ENCODE data around the gene MND1. TPM values are rescaled to one million over a fixed set of nuclear protein-coding genes. Genes with fewer than 3 reads are reported as not detected.

Gene MND1
- total RNA-seq, 4 donors from 2014 or later = not detected

DNA sequence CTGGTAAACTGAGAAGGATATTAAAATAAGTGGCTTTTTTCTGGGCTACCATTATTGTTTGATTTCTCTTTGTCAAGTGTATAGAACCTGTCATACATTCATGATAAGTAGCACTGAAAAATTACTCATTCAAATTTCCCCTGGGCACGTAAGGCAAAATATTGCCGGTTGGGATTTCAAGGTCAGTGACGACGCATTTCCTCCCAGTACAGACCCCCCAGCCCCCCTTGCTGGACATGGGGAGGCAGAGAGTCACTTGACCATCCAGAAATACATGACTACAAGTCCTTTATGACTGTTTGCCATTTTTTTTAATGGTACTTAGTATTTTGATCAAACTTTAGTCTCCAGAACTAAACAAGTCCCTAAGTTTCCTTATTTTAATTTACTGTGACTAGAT lies 6.8 kb upstream of the MND1 start:
- no peaks in the 10 kb centered on the region for H3K36me3 ChIP-seq
- no peak for DNase-seq (ENCODE audit: low spot score in 2 of 2)
- H3K4me3 ChIP-seq = no peak overlapping the region
- H3K27ac ChIP-seq = no peak overlapping the region
- H3K4me1 ChIP-seq = no peaks in the 10 kb centered on the region
- WGBS = 88% methylated on average over 4 of the region's 4 CpGs
- H3K9me3 ChIP-seq = no peaks in the 10 kb centered on the region
- H3K27me3 ChIP-seq = no peaks in the 10 kb centered on the region
- TF ChIP-seq, protein P1, sequence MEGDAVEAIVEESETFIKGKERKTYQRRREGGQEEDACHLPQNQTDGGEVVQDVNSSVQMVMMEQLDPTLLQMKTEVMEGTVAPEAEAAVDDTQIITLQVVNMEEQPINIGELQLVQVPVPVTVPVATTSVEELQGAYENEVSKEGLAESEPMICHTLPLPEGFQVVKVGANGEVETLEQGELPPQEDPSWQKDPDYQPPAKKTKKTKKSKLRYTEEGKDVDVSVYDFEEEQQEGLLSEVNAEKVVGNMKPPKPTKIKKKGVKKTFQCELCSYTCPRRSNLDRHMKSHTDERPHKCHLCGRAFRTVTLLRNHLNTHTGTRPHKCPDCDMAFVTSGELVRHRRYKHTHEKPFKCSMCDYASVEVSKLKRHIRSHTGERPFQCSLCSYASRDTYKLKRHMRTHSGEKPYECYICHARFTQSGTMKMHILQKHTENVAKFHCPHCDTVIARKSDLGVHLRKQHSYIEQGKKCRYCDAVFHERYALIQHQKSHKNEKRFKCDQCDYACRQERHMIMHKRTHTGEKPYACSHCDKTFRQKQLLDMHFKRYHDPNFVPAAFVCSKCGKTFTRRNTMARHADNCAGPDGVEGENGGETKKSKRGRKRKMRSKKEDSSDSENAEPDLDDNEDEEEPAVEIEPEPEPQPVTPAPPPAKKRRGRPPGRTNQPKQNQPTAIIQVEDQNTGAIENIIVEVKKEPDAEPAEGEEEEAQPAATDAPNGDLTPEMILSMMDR (IDR thresholded peaks at IDR 0.05) = no peak
- TF ChIP-seq POLR2AphosphoS5 (IDR thresholded peaks at IDR 0.05) = no peak
- no peak for TF ChIP-seq EP300 (IDR thresholded peaks at IDR 0.05)
- TF ChIP-seq POLR2A (IDR thresholded peaks at IDR 0.05) = no peak

DNA sequence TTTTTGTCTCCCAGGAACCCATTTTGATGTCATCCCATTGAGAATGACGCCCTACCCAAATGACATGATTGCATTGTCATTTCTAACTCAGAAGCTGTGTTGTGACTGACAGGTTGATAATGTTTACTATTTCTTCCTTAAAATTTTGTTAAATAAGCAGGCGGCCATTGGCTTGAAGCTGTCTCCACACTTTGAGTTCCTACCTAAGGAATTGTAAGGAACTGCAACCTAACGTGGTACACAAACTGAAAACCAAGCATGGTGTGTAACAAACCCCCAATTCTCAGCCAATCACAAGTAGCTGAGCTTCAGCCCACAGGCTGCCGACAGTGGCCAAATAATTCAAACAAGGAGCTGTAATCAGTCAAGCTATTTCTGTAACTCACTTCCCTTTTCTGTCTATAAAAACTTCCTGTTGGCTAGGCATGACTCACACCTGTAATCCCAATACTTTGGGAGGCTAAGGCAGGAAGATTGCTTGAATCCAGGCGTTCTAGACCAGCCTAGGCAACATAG lies 2.9 kb upstream of the MND1 start:
- 41% methylated on average over 5 of the region's 5 CpGs for WGBS
- Histone ChIP-seq H3K4me1 (peaks cover 7% of the 10 kb centered on the region), H3K9me3 (no peaks in the 10 kb centered on the region), H3K4me3 (no peak overlapping the region), H3K36me3 (no peaks in the 10 kb centered on the region), H3K27ac (no peak overlapping the region), H3K27me3 (no peaks in the 10 kb centered on the region)
- no peak for DNase-seq (ENCODE audit: low spot score in 2 of 2)
- TF ChIP-seq POLR2AphosphoS5 (IDR thresholded peaks at IDR 0.05) = no peak
- TF ChIP-seq, protein P1 (IDR thresholded peaks at IDR 0.05) = no peak
- TF ChIP-seq POLR2A (IDR thresholded peaks at IDR 0.05) = no peak
- TF ChIP-seq EP300 (IDR thresholded peaks at IDR 0.05) = no peak

- WGBS = 94% methylated on average over 6 of the region's 6 CpGs
- Histone ChIP-seq H3K36me3 (no peaks in the 10 kb centered on the region), H3K4me1 (peaks cover 7% of the 10 kb centered on the region), H3K9me3 (no peaks in the 10 kb centered on the region), H3K27ac (no peak overlapping the region), H3K4me3 (no peak overlapping the region), H3K27me3 (no peaks in the 10 kb centered on the region)
- DNase-seq (ENCODE audit: low spot score in 2 of 2) = no peak
- no peak for TF ChIP-seq POLR2AphosphoS5 (IDR thresholded peaks at IDR 0.05)
- TF ChIP-seq, protein P1 (IDR thresholded peaks at IDR 0.05) = no peak
- TF ChIP-seq EP300 (IDR thresholded peaks at IDR 0.05) = no peak
- no peak for TF ChIP-seq POLR2A (IDR thresholded peaks at IDR 0.05)
Measured at GRCh38 chr4:153342751-153343552, 1.5 kb upstream of the MND1 start.

- peak overlapping the region; percentile 97 for H3K4me3 ChIP-seq
- H3K4me1 ChIP-seq = peaks cover 7% of the 10 kb centered on the region
- no peaks in the 10 kb centered on the region for H3K36me3 ChIP-seq
- DNase-seq (ENCODE audit: low spot score in 2 of 2) = peak in 1 of 2 donors; percentile 63
- no peak overlapping the region for H3K27ac ChIP-seq
- no peaks in the 10 kb centered on the region for H3K27me3 ChIP-seq
- WGBS = 2% methylated on average over 27 of the region's 44 CpGs
- TF ChIP-seq EP300 (IDR thresholded peaks at IDR 0.05) (no peak), POLR2AphosphoS5 (IDR thresholded peaks at IDR 0.05) (no peak), POLR2A (IDR thresholded peaks at IDR 0.05) (no peak)
- TF ChIP-seq, protein P1 (IDR thresholded peaks at IDR 0.05) = no peak
- no peaks in the 10 kb centered on the region for H3K9me3 ChIP-seq
Measured at GRCh38 chr4:153345012-153345981, 809 bp downstream of the MND1 start.
